Breast epithelium (tissue), 3 donors: ENCODE data around the gene FOS.

Experiments
- CTCF ChIP-seq, 3 donors: fragments of 450-650 bp; IDR thresholded peaks; one replicate each; pipeline ENCODE4 v1.5.1; 2016 to 2017; ENCODE audit warnings: antibody characterized with exemption in 3 of 3, mild to moderate bottlenecking in 3 of 3, moderate library complexity in 3 of 3
- POLR2A ChIP-seq: fragments of 450-650 bp; IDR thresholded peaks from one replicate; pipeline ENCODE4 v1.6.1; 2016; ENCODE audit warnings: antibody characterized with exemption, mild to moderate bottlenecking, moderate library complexity
- POLR2AphosphoS5 ChIP-seq, 3 donors: sonication (generic); formaldehyde crosslinking; IDR thresholded peaks; one replicate each; pipeline ENCODE4 v1.6.1; 2017; ENCODE audit warnings: antibody characterized with exemption in 3 of 3

GRCh38 chr14:75298187-75298965 is 19.7 kb downstream of the FOS start:
- TF ChIP-seq CTCF (IDR thresholded peaks at IDR 0.05) (peak in 1 of 3 donors; percentile 7), POLR2A (no peak), POLR2AphosphoS5 (IDR thresholded peaks at IDR 0.05) (no peak)
